ENCODE results near the gene TMEM141.
"Not testable (repeated sequence)": the region's sequence is repeated elsewhere in the genome, so short reads cannot be mapped to it uniquely, and the experiment has no call there.

DNA sequence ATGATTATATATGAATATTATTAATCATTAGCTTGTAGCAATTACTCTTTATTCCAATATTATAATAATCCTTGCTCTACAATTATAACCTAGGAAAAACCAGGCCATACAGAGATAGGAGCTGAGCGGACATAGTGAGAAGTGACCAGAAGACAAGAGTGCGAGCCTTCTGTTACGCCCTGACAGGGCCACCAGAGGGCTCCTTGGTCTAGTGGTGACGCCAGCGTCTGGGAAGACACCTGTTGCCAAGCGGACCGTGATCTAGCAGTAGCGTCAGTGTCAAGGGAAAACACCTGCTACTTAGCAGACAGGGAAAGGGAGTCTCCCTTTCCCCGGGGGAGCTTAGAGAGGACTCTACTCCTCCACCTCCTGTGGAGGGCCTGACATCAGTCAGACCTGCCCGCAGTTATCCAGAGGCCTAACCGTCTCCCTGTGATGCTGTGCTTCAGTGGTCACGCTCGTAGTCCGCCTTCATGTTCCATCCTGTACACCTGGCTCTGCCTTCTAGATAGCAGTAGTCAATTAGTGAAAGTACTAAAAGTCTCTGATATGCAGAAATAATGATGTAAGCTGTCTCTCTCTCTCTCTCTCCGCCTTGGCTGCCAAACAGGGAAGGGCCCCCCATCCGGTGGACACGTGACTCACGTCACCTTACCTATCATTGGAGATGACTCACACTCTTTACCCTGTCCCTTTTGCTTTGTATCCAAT lies 24.6 kb upstream of the TMEM141 start:
- TF ChIP-seq POLR2A (IDR thresholded peaks at IDR 0.05; ENCODE audit: low read depth, low read length); EZH2 (IDR thresholded peaks at IDR 0.05; ENCODE audit: borderline replicate concordance, low read depth, low read length, severe bottlenecking): not testable (repeated sequence)
- TF ChIP-seq CTCF (IDR thresholded peaks at IDR 0.05; ENCODE audit: extremely low read depth in 1 of 2, insufficient read depth in 1 of 2, low read depth in 1 of 2, low read length in 2 of 2): peak in 1 of 2 donors; percentile 15

Data from endothelial cell of umbilical vein (primary cell).